ENCODE measurements around the gene PPP1R12B.
"Not testable (repeated sequence)": the region's sequence is repeated elsewhere in the genome, so short reads cannot be mapped to it uniquely, and the experiment has no call there.

Gene PPP1R12B

GRCh38 chr1:202615208-202615500 is 266.7 kb downstream of the PPP1R12B start:
- not testable (repeated sequence) for DNase-seq (ENCODE audit: low read depth)

- no peak for DNase-seq (ENCODE audit: low read depth)
These were observed 267.2 kb downstream of the PPP1R12B start for GRCh38 chr1:202615501-202616354.

- DNase-seq (ENCODE audit: low read depth): no peak
These were observed 267.9 kb downstream of the PPP1R12B start for GRCh38 chr1:202616355-202616915.

GRCh38 chr1:202619012-202619411 is 270.5 kb downstream of the PPP1R12B start:
- DNase-seq (ENCODE audit: low read depth): not testable (repeated sequence)

- DNase-seq (ENCODE audit: low read depth): no peak
These were observed 271.0 kb downstream of the PPP1R12B start for GRCh38 chr1:202619505-202619904.

GRCh38 chr1:202620036-202620435 is 271.5 kb downstream of the PPP1R12B start:
- not testable (repeated sequence) for DNase-seq (ENCODE audit: low read depth)

- no peak for DNase-seq (ENCODE audit: low read depth)
These were observed 272.9 kb downstream of the PPP1R12B start for GRCh38 chr1:202621446-202621845.

GRCh38 chr1:202622388-202622787 is 273.9 kb downstream of the PPP1R12B start:
- no peak for DNase-seq (ENCODE audit: low read depth)

GRCh38 chr1:202623075-202623474 is 274.6 kb downstream of the PPP1R12B start:
- DNase-seq (ENCODE audit: low read depth): no peak

- DNase-seq (ENCODE audit: low read depth): not testable (repeated sequence)
These were observed 275.0 kb downstream of the PPP1R12B start for GRCh38 chr1:202623476-202623875.

- no peak for DNase-seq (ENCODE audit: low read depth)
These were observed 275.7 kb downstream of the PPP1R12B start for GRCh38 chr1:202624088-202624780.

- DNase-seq (ENCODE audit: low read depth): no peak
These were observed 276.2 kb downstream of the PPP1R12B start for GRCh38 chr1:202624781-202625108.

GRCh38 chr1:202625416-202626360 is 277.2 kb downstream of the PPP1R12B start:
- peak; percentile 14 for DNase-seq (ENCODE audit: low read depth)

- DNase-seq (ENCODE audit: low read depth): not testable (repeated sequence)
These were observed 278.5 kb downstream of the PPP1R12B start for GRCh38 chr1:202627036-202627435.

GRCh38 chr1:202627841-202628565 is 279.5 kb downstream of the PPP1R12B start:
- no peak for DNase-seq (ENCODE audit: low read depth)

- no peak for DNase-seq (ENCODE audit: low read depth)
These were observed 280.2 kb downstream of the PPP1R12B start for GRCh38 chr1:202628646-202629215.

- not testable (repeated sequence) for DNase-seq (ENCODE audit: low read depth)
These were observed 280.8 kb downstream of the PPP1R12B start for GRCh38 chr1:202629257-202629811.

GRCh38 chr1:202630096-202630495 is 281.6 kb downstream of the PPP1R12B start:
- DNase-seq (ENCODE audit: low read depth): not testable (repeated sequence)

- no peak for DNase-seq (ENCODE audit: low read depth)
These were observed 282.0 kb downstream of the PPP1R12B start for GRCh38 chr1:202630541-202630940.

- DNase-seq (ENCODE audit: low read depth): no peak
These were observed 282.8 kb downstream of the PPP1R12B start for GRCh38 chr1:202631076-202631923.
